Stimulated activated CD4-positive, alpha-beta T cell treated with anti-CD3 and anti-CD28 coated beads, Interleukin-1b, Interleukin-23, amount 100 ng/mL, for 24 hours (primary cell): Measurements from ENCODE around the gene RAPGEF2.
"Not testable (repeated sequence)": the region's sequence is repeated elsewhere in the genome, so short reads cannot be mapped to it uniquely, and the experiment has no call there.

Experiments
- DNase-seq, 4 experiments: peaks; one replicate each; pipeline ENCODE4 v3.0.0-alpha.2; 2020; ENCODE audit warnings: low read depth in 4 of 4, low spot score in 1 of 4

RAPGEF2 gene

DNA sequence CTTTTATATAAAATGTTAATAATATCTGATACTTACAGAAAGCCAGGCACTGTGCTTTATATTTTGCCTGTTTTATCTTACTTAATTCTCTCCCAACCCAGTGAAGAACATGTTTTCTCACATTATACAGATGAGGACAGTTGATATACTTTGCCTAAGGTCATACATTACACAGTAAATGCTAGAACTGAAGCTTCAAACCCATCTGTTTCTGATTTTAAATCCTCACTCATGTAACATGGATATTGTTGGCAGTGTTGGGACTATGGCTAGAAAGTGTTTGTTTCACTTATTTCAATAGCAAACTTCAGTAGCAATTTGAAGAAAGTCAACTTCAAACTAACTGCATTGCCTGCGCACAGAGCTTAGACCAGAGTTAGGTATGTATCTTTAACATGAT is 57.4 kb downstream of the RAPGEF2 start:
- DNase-seq = no peak

GRCh38 chr4:159161436-159161835 is 58.6 kb downstream of the RAPGEF2 start:
- DNase-seq = not testable (repeated sequence)

GRCh38 chr4:159162576-159162975 is 59.7 kb downstream of the RAPGEF2 start:
- DNase-seq = no peak

DNA sequence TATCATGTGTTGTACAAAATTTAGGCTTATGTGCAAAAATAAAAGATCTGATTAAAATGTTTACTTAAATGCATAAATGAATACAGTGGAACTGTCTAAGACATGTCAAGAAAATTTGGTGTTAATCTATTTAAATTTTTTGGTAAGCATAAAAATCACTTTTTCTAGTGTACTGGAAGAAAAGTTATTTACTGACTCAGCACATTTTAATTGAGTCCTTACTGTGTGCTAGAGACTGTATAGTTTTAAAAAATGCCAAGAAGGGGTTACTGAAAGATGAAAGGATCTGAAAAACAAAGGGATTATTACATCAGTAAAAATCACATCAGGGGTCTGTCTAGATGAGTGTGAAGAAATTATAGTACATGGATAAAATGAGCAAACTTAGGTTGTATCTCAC is 60.6 kb downstream of the RAPGEF2 start:
- no peak for DNase-seq

DNA sequence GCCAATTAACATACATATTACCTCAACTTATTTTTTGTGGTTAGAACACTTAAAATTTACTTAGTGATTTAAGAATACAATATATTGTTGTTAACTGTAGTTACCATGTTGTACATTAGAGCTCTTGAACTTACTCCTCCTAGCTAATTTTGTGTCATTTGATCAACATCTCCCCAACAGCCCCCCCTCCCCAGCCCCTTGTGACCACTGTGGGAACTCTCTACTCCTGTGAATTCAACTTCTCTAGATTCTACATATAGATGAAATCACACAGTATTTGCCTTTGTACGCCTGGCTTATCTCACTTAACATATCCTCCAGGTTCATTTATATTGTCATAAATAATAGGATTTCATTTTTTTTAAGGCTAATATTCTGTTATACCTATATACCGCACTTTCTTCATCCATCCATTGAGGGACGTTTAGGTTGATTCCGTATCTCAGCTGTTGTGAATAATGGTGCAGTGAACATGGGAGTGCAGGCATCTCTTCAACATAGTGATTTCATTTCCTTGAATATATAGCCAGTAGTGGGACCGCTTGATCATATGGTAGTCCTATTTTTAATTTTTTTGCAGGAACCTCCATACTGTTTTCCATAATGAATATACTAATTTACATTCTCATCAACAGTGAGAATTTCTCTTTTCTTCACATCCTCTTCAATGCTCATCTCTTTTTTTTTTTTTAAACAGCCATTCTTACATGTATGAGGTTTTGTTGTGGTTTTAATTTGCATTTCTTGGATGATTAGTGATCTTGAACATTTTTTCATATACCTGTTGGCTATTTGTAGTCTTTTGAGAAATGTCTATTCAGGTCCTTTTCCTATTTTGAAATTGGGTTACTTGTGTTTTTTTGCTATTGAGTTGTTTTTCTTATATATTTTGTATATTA is 66.8 kb downstream of the RAPGEF2 start:
- DNase-seq = no peak

GRCh38 chr4:159171287-159171686 is 68.4 kb downstream of the RAPGEF2 start:
- DNase-seq = no peak

GRCh38 chr4:159173886-159174285 is 71.0 kb downstream of the RAPGEF2 start:
- no peak for DNase-seq

DNA sequence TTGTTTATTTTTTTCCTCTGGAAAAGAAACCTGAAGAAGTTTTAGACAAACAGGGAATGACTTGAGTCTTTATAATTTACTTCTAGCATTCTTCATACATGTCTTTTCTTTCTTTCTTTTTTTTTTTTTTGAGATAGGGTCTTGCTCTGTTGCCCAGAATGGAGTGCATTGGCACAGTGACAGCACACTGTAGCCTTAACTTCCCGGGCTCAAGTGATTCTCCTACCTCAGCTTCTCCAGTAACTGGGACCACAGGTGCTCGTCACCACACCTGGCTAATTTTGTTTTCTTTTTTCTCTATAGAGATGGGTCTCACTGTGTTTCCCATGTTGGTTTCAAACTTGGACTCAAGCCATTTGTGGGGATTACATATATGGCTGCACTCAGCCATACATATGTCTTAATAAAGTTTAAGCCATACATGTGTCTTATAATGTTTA is 71.8 kb downstream of the RAPGEF2 start:
- DNase-seq = no peak

GRCh38 chr4:159175085-159175988 is 72.5 kb downstream of the RAPGEF2 start:
- DNase-seq = peak; percentile 24 to 29 (median 27)

GRCh38 chr4:159175989-159176375 is 73.1 kb downstream of the RAPGEF2 start:
- DNase-seq = no peak

DNA sequence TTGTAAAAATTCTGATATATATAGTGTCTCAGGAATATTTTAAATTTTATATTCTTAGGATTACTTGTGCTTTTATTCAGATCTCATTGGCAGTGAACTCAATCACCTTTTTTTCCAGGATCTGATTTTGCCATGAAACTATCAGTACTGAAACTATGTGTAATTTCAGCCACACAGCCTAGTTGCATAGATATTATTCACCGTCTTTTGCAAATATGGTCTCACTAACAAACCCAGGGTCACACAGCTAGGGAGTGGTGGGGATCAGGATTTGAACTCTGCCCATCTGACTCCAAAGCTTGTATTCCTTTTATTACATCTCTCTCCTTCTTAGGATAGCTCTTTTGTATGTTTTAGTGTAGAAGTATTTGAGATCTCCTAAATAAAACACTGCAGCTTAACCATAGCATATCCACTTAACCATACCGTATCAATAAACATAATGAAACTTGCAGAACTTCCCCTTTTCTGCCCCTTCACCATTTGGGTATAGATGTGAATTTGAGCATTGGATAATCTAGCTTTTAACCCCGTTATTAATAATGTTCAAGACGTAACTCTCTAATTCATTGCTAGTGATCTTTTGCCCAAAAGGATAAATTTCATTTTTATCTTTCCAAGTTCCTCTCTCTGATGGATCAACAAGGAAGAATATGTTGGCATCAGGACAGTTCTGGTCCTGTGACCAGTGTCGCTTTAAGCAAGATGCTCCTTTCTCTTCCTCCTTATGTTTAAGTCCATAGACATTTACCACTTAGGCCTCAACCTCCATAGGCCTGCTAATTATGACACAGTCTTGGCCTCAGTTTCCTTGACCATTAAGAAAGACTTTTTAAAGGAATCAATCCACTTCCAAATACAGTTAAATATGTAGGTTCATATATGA is 74.6 kb downstream of the RAPGEF2 start:
- DNase-seq = no peak

- DNase-seq = no peak
Observed at GRCh38 chr4:159178151-159178546, 75.3 kb downstream of the RAPGEF2 start.

DNA sequence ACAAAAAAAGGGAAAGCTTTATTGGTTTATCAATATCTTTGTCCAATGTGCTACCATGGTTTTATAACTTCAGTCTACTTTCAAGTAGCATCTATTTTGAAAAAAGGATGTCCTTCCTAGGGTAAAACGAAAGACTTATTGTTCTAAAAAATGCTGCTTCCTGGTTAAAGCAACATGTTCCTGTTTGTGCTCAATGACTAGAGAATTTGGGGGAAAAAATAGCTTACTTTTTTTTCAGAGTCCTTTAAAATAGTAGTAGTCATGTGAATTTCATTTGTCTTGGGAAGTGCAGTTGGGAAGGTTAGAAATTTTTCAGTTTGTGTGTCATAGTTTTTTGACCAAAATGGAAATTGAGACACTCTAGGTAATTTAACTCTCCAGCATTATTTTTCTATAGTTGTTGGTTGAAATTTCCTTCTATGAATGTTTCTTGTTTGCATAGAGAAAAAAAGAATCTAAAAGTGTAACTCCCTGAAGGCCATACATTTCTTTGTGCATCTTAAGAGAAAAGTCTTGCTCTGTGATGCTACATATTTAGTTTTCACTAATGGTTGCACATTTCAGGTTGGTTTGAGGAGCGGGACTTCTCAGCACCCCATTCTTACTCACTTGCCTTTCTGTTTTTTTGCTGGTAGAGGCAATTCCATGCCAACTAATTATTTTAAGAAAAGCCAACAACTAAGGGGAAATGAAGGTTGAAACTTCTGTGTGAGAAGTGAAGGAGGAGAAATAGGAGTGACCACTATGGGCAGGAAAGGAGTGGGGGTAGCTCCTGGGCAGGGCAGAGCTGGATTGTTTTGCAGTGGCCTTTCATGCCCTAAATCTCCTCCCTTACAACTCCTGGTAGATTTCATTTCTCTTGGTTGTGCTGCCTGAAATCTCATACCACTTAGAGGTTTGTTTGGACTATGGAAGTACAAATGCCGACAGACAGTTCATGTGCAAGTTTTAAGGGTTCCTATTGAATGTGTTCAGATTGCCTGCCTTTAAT is 76.4 kb downstream of the RAPGEF2 start:
- no peak for DNase-seq

- not testable (repeated sequence) for DNase-seq
Observed at GRCh38 chr4:159183885-159184605, 81.2 kb downstream of the RAPGEF2 start.

DNA sequence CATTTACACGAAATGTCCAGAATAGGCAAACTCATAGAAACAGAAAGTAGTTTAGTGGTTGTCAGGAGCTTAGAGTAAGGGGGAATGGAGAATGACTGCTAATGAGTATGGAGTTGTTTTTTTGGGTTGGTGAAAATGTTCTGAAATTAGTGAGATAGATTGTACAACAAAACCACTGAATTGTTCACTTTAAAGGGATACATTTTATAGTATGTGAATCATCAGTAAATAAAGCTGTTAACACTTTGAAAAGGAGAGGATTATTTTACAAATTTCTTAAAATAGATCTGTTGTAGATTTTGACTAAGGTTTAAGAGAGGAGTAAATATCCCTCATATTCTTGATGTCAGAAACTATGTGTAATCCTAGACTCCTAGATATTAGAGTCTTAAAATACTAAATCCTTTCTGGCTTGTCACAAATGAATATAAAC is 82.7 kb downstream of the RAPGEF2 start:
- no peak for DNase-seq

- no peak for DNase-seq
Observed at GRCh38 chr4:159188646-159189045, 85.8 kb downstream of the RAPGEF2 start.

DNA sequence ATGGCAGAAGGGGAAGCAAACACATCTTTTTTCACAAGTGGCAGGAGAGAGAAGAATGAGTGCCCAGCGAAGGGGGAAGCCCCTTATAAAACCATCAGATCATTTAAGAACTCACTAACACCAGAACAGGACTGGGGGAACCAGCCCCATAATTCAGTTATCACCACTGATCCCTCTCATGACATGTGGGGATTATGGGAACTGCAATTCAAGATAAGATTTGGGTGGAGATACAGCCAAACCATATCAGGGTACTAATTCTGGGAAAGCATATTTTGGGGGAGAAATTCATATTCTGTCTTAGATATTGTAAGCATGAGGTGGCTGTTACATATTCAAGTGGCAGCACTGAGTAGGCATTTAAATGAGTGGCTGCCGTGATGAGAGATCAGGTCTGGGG is 87.8 kb downstream of the RAPGEF2 start:
- no peak for DNase-seq

DNA sequence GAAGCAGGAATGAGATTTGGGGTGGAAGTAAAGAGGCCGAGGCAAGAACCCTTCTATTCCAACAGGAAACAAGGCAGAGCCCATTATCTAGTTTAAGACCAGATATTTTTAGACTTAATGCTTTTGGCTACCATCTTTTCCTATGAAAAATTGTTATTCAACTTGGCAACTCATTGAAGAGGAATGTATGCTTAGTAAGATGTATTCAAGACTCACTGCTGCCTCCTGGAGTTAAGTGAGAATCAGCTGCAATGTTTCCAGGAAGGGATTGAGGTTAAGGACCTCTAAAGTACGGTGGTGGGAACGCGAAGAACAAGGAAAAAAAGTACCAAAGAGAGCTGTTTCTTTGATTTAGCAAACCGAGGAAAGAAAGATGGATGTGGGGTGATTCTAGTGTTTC is 89.1 kb downstream of the RAPGEF2 start:
- no peak for DNase-seq

- no peak for DNase-seq
Observed at GRCh38 chr4:159193046-159193620, 90.3 kb downstream of the RAPGEF2 start.
